OCI-LY1 (cell line): Measurements from ENCODE around the gene HNRNPM.
"Not testable (repeated sequence)": the region's sequence is repeated elsewhere in the genome, so short reads cannot be mapped to it uniquely, and the experiment has no call there.

ENCODE experiments used
- EZH2 ChIP-seq: fragments of 200-600 bp; sonication (generic), shearing (Covaris generic); IDR thresholded peaks from 2 replicates; pipeline ENCODE4 v1.8.0; 2017; ENCODE audit warnings: borderline replicate concordance, mixed run types, mild to moderate bottlenecking, antibody characterized with exemption, low read length, moderate library complexity, mixed read lengths
- TF ChIP-seq, protein P1 (sequence below): fragments of 200-600 bp; sonication (generic), shearing (Covaris generic); IDR thresholded peaks from 2 replicates; pipeline ENCODE4 v1.5.1; 2017; ENCODE audit warnings: mild to moderate bottlenecking, antibody characterized with exemption, low read length, moderate library complexity, mixed read lengths

- TF ChIP-seq, protein P1, sequence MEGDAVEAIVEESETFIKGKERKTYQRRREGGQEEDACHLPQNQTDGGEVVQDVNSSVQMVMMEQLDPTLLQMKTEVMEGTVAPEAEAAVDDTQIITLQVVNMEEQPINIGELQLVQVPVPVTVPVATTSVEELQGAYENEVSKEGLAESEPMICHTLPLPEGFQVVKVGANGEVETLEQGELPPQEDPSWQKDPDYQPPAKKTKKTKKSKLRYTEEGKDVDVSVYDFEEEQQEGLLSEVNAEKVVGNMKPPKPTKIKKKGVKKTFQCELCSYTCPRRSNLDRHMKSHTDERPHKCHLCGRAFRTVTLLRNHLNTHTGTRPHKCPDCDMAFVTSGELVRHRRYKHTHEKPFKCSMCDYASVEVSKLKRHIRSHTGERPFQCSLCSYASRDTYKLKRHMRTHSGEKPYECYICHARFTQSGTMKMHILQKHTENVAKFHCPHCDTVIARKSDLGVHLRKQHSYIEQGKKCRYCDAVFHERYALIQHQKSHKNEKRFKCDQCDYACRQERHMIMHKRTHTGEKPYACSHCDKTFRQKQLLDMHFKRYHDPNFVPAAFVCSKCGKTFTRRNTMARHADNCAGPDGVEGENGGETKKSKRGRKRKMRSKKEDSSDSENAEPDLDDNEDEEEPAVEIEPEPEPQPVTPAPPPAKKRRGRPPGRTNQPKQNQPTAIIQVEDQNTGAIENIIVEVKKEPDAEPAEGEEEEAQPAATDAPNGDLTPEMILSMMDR: not testable (repeated sequence)
- not testable (repeated sequence) for TF ChIP-seq EZH2
Observed at GRCh38 chr19:8444140-8444676, 567 bp upstream of the HNRNPM start.
